Breast epithelium (tissue), 4 donors: Measurements from ENCODE around the gene SNRPN. TPM values are rescaled to one million over a fixed set of nuclear protein-coding genes. Genes with fewer than 3 reads are reported as not detected.

Experiments
- DNase-seq, 2 donors: peaks; one replicate each; pipeline ENCODE4 v3.0.0-alpha.2; 2019; ENCODE audit warnings: low spot score in 2 of 2
- H3K27ac ChIP-seq, 2 donors: fragments of 200-600 bp; sonication (generic) in 1 of 2; one replicate each; pipeline ENCODE4 v1.5.1; 2016 to 2019; ENCODE audit warnings: mild to moderate bottlenecking in 1 of 2
- H3K27me3 ChIP-seq, 2 donors: fragments of 200-600 bp; sonication (generic) in 1 of 2; one replicate each; pipeline versions ENCODE4 v1.5.1 to v1.6.0; 2017 to 2019; ENCODE audit warnings: control low read depth in 1 of 2, mild to moderate bottlenecking in 1 of 2
- H3K36me3 ChIP-seq: fragments of 200-600 bp; one replicate; pipeline ENCODE4 v1.5.1; 2019
- H3K4me1 ChIP-seq, 2 donors: fragments of 200-600 bp; sonication (generic); one replicate each; pipeline ENCODE4 v1.5.1; 2016 to 2019; ENCODE audit warnings: control low read depth in 1 of 2
- H3K4me3 ChIP-seq, 3 donors: fragments of 200-600 bp; sonication (generic); 1 replicate in 2 of 3; 2 replicates in 1 of 3; pipeline ENCODE4 v1.5.1; 2016 to 2019; ENCODE audit warnings: mild to moderate bottlenecking in 3 of 3, moderate library complexity in 2 of 3
- H3K9me3 ChIP-seq, 2 donors: fragments of 200-600 bp; sonication (generic) in 1 of 2; one replicate each; pipeline ENCODE4 v1.5.1; 2016 to 2019; ENCODE audit warnings: control low read depth in 1 of 2
- POLR2A ChIP-seq: fragments of 450-650 bp; IDR thresholded peaks from one replicate; pipeline ENCODE4 v1.6.1; 2016; ENCODE audit warnings: antibody characterized with exemption, mild to moderate bottlenecking, moderate library complexity
- POLR2AphosphoS5 ChIP-seq, 3 donors: sonication (generic); formaldehyde crosslinking; IDR thresholded peaks; one replicate each; pipeline ENCODE4 v1.6.1; 2017; ENCODE audit warnings: antibody characterized with exemption in 3 of 3
- intact Hi-C: fragments of 100-400 bp; cut with DNase I; formaldehyde crosslinking; loops from one replicate; pipeline ENCODE4 v1.15.1; 2023; ENCODE audit warnings: low total_unique reads
- total RNA-seq, 3 donors: library from RNA; depleted of rRNA; stranded (reverse); fragments of >200 nt; gene quantifications; one replicate each; pipeline ENCODE4 v1.1.0, GENCODE V29; 2016
- TF ChIP-seq, protein P1 (sequence below), 3 donors: fragments of 450-650 bp; IDR thresholded peaks; one replicate each; pipeline ENCODE4 v1.5.1; 2016 to 2017; ENCODE audit warnings: antibody characterized with exemption in 3 of 3, mild to moderate bottlenecking in 3 of 3, moderate library complexity in 3 of 3

The SNRPN gene
- total RNA-seq, 3 donors from 2014 or later, result 64.5 to 145 (median 127) TPM

- Histone ChIP-seq H3K27me3 (no peaks in the 10 kb centered on the region), H3K9me3 (peaks cover 20 to 84% of the 10 kb centered on the region in 2 donors), H3K4me3 (no peak overlapping the region), H3K4me1 (no peaks in the 10 kb centered on the region), H3K27ac (no peak overlapping the region), H3K36me3 (peaks cover 11% of the 10 kb centered on the region)
- intact Hi-C loops, result no loop called here
- TF ChIP-seq POLR2AphosphoS5 (IDR thresholded peaks at IDR 0.05) (no peak), POLR2A (no peak)
- TF ChIP-seq, protein P1, sequence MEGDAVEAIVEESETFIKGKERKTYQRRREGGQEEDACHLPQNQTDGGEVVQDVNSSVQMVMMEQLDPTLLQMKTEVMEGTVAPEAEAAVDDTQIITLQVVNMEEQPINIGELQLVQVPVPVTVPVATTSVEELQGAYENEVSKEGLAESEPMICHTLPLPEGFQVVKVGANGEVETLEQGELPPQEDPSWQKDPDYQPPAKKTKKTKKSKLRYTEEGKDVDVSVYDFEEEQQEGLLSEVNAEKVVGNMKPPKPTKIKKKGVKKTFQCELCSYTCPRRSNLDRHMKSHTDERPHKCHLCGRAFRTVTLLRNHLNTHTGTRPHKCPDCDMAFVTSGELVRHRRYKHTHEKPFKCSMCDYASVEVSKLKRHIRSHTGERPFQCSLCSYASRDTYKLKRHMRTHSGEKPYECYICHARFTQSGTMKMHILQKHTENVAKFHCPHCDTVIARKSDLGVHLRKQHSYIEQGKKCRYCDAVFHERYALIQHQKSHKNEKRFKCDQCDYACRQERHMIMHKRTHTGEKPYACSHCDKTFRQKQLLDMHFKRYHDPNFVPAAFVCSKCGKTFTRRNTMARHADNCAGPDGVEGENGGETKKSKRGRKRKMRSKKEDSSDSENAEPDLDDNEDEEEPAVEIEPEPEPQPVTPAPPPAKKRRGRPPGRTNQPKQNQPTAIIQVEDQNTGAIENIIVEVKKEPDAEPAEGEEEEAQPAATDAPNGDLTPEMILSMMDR (IDR thresholded peaks at IDR 0.05), result no peak
- no peak for DNase-seq
These were observed 31.9 kb downstream of the SNRPN start for GRCh38 chr15:24986653-24987052.

GRCh38 chr15:25019434-25019833 lies 64.6 kb downstream of the SNRPN start:
- Histone ChIP-seq H3K36me3 (peaks cover 8% of the 10 kb centered on the region), H3K4me3 (no peak overlapping the region), H3K27me3 (no peaks in the 10 kb centered on the region), H3K4me1 (no peaks in the 10 kb centered on the region), H3K9me3 (peaks cover 30 to 97% of the 10 kb centered on the region in 2 donors), H3K27ac (no peak overlapping the region)
- intact Hi-C loops, result no loop called here
- no peak for DNase-seq
- TF ChIP-seq, protein P1 (IDR thresholded peaks at IDR 0.05), result no peak
- TF ChIP-seq POLR2A, result no peak
- no peak for TF ChIP-seq POLR2AphosphoS5 (IDR thresholded peaks at IDR 0.05)

DNA sequence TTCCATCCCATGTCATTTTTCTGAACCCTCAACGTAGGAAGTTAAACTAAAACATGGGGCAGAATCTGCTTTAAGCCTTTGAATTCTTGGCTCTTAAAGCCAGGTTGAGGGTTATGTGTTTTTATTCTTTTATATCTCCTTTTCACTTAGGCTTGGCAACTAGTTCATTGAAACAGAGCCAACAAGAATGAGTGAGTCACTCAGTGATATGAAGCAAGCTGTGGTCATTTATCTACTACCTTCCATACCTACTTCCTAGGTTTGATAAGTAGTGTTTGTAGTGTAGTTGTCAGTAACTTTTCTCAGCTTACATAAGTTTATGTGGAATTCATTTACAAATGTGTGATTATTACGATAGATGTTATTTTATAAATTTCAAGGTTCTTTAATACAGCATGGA lies 67.4 kb downstream of the SNRPN start:
- no peaks in the 10 kb centered on the region for H3K27me3 ChIP-seq
- peaks cover 28 to 97% of the 10 kb centered on the region in 2 donors for H3K9me3 ChIP-seq
- TF ChIP-seq, protein P1 (IDR thresholded peaks at IDR 0.05), result no peak
- TF ChIP-seq POLR2A (no peak), POLR2AphosphoS5 (IDR thresholded peaks at IDR 0.05) (no peak)
- H3K36me3 ChIP-seq, result peaks cover 8% of the 10 kb centered on the region
- intact Hi-C loops, result no loop called here
- no peaks in the 10 kb centered on the region for H3K4me1 ChIP-seq
- H3K4me3 ChIP-seq, result no peak overlapping the region
- H3K27ac ChIP-seq, result no peak overlapping the region
- no peak for DNase-seq

Other genes starting within 250 kb of the SNRPN start
- gene SNURF, start within 50 bp of the SNRPN start, total RNA-seq, result 10 to 100 TPM in 2 of 3 donors, 1 to 10 TPM in 1; 5.8 to 15.7 (median 12.1) TPM